Measurements from ENCODE around the gene MUS81. TPM values are rescaled to one million over a fixed set of nuclear protein-coding genes. Genes with fewer than 3 reads are reported as not detected.
A peak's percentile ranks its signal among the peaks of the same experiment; 100 is the strongest.

Gene MUS81
- total and polyA plus RNA-seq, 2 of the 13 experiments (the other 11 are each of a cell fraction or from before 2014, with no cell fraction given) = 25.6 to 30.2 TPM

DNA sequence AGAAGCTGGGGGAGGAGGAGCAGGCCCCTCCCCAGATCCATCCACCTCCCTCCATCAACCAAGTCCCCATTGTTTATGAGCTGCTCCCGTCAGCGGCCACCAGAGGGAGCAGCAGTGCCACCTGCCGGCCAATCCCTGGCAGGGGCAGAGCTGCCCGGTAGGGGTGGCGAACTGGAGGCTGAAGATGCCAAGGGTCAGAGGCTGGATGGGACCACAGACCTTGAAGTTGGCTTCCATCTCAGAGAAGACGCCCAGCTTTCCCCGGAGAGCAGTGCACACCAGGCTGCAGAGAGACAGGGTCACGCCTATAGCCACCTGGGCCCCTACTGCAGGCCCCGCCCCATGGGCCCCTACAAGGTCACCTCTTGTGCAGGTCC lies 24.5 kb downstream of the MUS81 start (continued):
- TF ChIP-seq IKZF4 (CRISPR knock-in tag; IDR thresholded peaks at IDR 0.05; ENCODE audit: borderline replicate concordance, low read depth, not compliant biosample characterization) (no peak), THYN1 (CRISPR knock-in tag; IDR thresholded peaks at IDR 0.05; ENCODE audit: borderline replicate concordance, low read depth) (no peak), ATF7 (IDR thresholded peaks at IDR 0.05) (no peak), ATF7 (CRISPR knock-in tag; IDR thresholded peaks at IDR 0.05) (no peak), ZNF674 (CRISPR knock-in tag; IDR thresholded peaks at IDR 0.05; ENCODE audit: low read depth) (no peak), SAFB2 (CRISPR knock-in tag; IDR thresholded peaks at IDR 0.05; ENCODE audit: borderline replicate concordance, low read depth) (no peak), PITX1 (CRISPR knock-in tag; IDR thresholded peaks at IDR 0.05) (peak; percentile 20; the same call in 1 of the 2 replicates), ZNF235 (CRISPR knock-in tag; IDR thresholded peaks at IDR 0.05; ENCODE audit: borderline replicate concordance) (no peak), FOXM1 (CRISPR knock-in tag; IDR thresholded peaks at IDR 0.05) (no peak), KMT2B (CRISPR knock-in tag; IDR thresholded peaks at IDR 0.05) (no peak), FOXO1 (CRISPR knock-in tag; IDR thresholded peaks at IDR 0.05) (peak; percentile 81), ZNF446 (CRISPR knock-in tag; IDR thresholded peaks at IDR 0.05) (no peak), ZNF615 (CRISPR knock-in tag; IDR thresholded peaks at IDR 0.05; ENCODE audit: borderline replicate concordance) (no peak), ZNF678 (CRISPR knock-in tag; IDR thresholded peaks at IDR 0.05) (no peak), ZNF75D (CRISPR knock-in tag; IDR thresholded peaks at IDR 0.05; ENCODE audit: borderline replicate concordance) (no peak), ZNF3 (CRISPR knock-in tag; IDR thresholded peaks at IDR 0.05) (no peak), ZNF460 (CRISPR knock-in tag; IDR thresholded peaks at IDR 0.05; ENCODE audit: borderline replicate concordance) (no peak), MXD4 (CRISPR knock-in tag; IDR thresholded peaks at IDR 0.05) (no peak), ZC3H4 (CRISPR knock-in tag; IDR thresholded peaks at IDR 0.05; ENCODE audit: borderline replicate concordance) (no peak), PRMT3 (CRISPR knock-in tag; IDR thresholded peaks at IDR 0.05; ENCODE audit: borderline replicate concordance, low read depth) (no peak), ARHGAP35 (CRISPR knock-in tag; IDR thresholded peaks at IDR 0.05; ENCODE audit: borderline replicate concordance) (no peak), ZNF773 (CRISPR knock-in tag; IDR thresholded peaks at IDR 0.05; ENCODE audit: borderline replicate concordance) (no peak), KLF6 (CRISPR knock-in tag; IDR thresholded peaks at IDR 0.05) (no peak), MZF1 (CRISPR knock-in tag; IDR thresholded peaks at IDR 0.05; ENCODE audit: borderline replicate concordance) (no peak)
- TF ChIP-seq, protein P1, sequence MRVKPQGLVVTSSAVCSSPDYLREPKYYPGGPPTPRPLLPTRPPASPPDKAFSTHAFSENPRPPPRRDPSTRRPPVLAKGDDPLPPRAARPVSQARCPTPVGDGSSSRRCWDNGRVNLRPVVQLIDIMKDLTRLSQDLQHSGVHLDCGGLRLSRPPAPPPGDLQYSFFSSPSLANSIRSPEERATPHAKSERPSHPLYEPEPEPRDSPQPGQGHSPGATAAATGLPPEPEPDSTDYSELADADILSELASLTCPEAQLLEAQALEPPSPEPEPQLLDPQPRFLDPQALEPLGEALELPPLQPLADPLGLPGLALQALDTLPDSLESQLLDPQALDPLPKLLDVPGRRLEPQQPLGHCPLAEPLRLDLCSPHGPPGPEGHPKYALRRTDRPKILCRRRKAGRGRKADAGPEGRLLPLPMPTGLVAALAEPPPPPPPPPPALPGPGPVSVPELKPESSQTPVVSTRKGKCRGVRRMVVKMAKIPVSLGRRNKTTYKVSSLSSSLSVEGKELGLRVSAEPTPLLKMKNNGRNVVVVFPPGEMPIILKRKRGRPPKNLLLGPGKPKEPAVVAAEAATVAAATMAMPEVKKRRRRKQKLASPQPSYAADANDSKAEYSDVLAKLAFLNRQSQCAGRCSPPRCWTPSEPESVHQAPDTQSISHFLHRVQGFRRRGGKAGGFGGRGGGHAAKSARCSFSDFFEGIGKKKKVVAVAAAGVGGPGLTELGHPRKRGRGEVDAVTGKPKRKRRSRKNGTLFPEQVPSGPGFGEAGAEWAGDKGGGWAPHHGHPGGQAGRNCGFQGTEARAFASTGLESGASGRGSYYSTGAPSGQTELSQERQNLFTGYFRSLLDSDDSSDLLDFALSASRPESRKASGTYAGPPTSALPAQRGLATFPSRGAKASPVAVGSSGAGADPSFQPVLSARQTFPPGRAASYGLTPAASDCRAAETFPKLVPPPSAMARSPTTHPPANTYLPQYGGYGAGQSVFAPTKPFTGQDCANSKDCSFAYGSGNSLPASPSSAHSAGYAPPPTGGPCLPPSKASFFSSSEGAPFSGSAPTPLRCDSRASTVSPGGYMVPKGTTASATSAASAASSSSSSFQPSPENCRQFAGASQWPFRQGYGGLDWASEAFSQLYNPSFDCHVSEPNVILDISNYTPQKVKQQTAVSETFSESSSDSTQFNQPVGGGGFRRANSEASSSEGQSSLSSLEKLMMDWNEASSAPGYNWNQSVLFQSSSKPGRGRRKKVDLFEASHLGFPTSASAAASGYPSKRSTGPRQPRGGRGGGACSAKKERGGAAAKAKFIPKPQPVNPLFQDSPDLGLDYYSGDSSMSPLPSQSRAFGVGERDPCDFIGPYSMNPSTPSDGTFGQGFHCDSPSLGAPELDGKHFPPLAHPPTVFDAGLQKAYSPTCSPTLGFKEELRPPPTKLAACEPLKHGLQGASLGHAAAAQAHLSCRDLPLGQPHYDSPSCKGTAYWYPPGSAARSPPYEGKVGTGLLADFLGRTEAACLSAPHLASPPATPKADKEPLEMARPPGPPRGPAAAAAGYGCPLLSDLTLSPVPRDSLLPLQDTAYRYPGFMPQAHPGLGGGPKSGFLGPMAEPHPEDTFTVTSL (CRISPR knock-in tag; IDR thresholded peaks at IDR 0.05; ENCODE audit: borderline replicate concordance) = no peak
- TF ChIP-seq, protein P2, sequence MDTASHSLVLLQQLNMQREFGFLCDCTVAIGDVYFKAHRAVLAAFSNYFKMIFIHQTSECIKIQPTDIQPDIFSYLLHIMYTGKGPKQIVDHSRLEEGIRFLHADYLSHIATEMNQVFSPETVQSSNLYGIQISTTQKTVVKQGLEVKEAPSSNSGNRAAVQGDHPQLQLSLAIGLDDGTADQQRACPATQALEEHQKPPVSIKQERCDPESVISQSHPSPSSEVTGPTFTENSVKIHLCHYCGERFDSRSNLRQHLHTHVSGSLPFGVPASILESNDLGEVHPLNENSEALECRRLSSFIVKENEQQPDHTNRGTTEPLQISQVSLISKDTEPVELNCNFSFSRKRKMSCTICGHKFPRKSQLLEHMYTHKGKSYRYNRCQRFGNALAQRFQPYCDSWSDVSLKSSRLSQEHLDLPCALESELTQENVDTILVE (CRISPR knock-in tag; IDR thresholded peaks at IDR 0.05) = no peak

Measured in HepG2 (cell line).